Activated T-cell treated with anti-CD3 and anti-CD28 coated beads, Interleukin-2, amount 50 U/mL, for 48 hours (primary cell): ENCODE measurements around the gene SLC9A5.

Experiments used
- DNase-seq, 2 experiments: peaks; one replicate each; pipeline ENCODE4 v3.0.0-alpha.2; 2020

Gene SLC9A5

DNA sequence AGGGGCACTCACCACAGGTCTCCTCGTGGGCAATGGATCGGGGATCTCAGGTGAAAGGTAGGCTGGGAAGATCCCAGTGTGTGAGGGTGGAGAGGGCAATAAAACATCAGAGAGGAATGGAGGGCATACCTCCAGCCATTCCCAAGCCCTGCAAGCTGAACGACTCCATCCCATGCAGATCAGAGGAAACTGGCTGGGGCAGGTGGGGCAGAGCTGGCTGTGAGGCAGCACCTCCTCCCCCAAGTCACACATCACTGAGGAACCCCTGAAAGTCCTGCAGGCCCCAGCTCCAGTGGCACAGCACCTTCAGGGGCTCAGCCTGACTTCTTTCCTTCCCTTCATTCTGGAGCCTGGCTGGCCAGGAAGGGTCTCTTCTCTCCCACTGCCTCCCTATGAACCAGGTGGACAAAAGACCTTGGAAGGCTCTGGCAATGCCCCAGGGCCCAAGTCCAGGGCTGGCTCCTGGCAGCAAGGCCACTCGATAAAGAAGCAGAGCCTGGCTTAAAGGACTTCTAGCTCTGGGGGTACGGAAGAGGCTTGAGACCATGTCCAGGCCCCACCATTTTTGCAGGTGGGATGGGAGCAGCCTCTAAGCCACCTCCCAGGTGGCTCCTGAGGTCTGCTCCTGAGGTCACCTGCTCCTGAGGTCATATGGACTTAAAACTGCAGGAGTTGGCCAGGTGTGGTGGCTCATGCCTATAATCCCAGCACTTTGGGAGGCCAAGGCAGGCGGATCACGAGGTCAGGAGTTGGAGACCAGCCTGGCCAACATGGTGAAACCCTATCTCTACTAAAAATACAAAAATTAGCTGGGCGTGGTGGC lies 35.4 kb upstream of the SLC9A5 start:
- no peak for DNase-seq

- no peak for DNase-seq
These were observed 33.1 kb upstream of the SLC9A5 start for GRCh38 chr16:67215706-67216105.

DNA sequence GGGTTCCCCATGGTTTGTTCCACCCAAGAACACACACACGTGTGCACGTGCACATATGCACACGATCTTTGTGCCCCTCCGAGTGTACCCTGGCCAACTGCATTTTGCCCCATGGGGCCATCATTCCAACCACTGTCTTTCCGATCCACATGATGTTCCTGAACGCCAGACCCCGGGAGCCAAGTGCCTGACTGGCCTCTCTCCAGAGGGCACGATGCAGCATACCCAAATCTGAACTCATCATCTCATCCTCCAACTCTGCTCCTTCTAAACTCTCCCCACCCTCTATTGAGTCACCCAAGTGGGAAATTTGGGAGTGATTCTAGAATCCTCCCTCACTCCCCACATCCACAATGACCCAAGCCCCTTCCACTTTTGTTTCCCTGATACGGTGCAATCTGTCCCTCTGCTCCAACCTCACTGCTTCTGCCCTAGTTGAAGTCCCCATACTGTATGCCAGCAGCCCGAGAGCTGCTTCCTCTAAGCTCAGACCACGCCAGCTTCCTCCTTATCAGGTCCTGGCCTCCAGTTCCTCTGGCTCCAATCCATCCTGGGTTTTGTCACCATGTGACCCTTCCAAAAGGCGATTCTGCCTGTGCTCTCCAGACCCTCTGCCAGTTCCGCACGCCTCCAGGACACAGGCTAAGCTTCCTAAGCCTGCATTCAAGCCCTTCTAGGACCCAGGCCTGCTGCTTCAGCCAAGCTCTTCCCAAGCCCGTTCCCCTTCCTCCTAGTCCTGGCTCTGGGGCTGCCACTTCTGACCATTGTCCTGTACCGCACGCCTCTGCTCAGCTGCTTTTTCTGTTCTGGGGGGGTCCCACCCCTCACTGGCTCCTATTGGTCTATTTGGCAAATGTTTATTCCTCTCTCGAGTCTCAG lies 31.9 kb upstream of the SLC9A5 start:
- no peak for DNase-seq

GRCh38 chr16:67223992-67224391 lies 24.8 kb upstream of the SLC9A5 start:
- no peak for DNase-seq

DNA sequence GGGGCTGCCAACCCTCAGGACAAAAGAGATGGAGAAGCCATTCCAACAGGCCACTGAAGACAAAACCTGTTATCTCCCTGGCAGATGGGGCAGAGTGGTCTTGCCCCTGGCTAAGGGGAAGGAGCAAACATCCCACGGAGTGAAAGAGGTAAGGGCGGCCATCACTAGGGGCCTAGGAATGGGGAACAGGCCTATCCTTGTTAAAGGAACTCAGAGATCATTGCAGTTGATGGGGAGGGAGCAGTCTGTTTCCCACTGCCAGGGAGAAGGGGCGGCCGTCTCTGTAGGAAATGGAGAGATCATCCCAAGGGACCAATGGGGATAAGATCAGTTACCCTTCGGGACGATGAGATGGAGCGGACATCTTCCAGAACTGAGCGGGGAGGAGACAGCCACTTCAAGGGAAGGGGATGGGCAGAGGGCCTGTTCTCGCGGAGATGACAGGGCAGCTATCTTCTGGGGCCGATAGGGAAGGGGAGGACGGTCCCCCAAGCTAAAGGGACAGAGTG lies 22.4 kb upstream of the SLC9A5 start:
- DNase-seq, result no peak

DNA sequence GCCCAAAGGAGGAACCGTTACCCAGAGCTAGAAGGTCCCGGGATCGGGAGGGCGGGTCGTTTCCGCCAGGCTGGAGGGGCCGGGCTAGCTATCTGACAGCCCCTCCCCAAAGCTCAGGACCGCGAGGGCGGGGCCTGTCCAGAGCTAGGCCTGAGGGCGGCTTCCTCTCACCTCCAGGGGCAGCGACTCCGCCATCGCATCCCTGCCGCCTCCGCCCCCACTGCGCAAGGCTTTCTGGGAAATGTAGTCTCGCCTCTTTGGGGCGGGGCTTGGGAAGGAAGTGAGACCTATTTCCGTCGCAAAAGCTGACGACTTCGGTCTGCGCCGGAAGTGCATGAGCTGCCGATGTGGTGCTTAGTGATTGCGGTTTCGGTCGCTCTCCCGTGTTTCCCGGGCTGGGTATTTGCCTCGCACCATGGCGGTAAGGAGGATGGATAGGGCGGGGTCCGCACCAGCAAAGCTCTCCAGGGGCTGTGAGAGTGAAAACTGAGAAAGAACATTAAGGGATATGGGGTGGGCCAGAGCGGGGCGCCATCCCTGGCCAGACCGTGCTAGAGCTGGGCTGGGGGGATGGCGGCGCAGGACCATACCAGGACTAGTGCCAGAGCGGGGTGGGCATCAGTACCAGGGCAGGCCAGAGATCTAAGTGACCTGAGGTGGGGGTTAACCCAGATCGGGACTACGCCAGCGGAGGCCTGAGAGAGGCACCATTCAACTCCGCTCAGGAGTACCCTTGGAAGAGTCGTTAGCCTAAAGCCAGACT lies 21.8 kb upstream of the SLC9A5 start, which contains the start of gene TMEM208:
TMEM208 (plus strand) TSS at position 327 of the 763 bp plus-strand sequence; CDS start at position 416, 89 bp downstream.
- peak; percentile 99 to 100 for DNase-seq

GRCh38 chr16:67227567-67227921 lies 21.2 kb upstream of the SLC9A5 start:
- no peak for DNase-seq

GRCh38 chr16:67228034-67228785 lies 20.6 kb upstream of the SLC9A5 start:
- no peak for DNase-seq

- DNase-seq, result no peak
These were observed 19.9 kb upstream of the SLC9A5 start for GRCh38 chr16:67228905-67229304.

- no peak for DNase-seq
These were observed 18.6 kb upstream of the SLC9A5 start for GRCh38 chr16:67229906-67230808.

- DNase-seq, result no peak
These were observed 17.7 kb upstream of the SLC9A5 start for GRCh38 chr16:67230809-67231660.

DNA sequence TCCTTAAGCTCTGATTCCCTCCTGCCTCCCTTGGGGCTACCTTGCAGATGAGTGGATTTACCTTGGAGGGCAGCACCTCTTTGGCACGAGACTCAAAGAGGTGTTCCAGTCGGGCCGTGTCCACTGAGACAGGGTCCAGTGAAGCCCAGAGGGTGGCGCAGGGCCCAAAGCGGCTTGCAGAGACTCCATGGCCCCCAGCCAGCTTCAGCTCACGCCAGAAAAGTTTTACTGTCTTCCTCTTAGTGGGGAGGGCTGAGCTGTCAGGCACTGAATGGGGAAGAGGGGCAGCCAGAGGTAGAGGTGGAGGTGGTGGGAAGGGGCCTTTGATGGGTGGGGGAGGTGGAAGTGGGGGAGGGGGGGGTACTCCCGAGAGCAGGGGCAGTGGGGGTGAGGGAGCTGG lies 15.2 kb upstream of the SLC9A5 start:
- no peak for DNase-seq

- DNase-seq, result no peak
These were observed 14.6 kb upstream of the SLC9A5 start for GRCh38 chr16:67234180-67234597.

GRCh38 chr16:67235816-67236562 lies 12.8 kb upstream of the SLC9A5 start:
- no peak for DNase-seq

DNA sequence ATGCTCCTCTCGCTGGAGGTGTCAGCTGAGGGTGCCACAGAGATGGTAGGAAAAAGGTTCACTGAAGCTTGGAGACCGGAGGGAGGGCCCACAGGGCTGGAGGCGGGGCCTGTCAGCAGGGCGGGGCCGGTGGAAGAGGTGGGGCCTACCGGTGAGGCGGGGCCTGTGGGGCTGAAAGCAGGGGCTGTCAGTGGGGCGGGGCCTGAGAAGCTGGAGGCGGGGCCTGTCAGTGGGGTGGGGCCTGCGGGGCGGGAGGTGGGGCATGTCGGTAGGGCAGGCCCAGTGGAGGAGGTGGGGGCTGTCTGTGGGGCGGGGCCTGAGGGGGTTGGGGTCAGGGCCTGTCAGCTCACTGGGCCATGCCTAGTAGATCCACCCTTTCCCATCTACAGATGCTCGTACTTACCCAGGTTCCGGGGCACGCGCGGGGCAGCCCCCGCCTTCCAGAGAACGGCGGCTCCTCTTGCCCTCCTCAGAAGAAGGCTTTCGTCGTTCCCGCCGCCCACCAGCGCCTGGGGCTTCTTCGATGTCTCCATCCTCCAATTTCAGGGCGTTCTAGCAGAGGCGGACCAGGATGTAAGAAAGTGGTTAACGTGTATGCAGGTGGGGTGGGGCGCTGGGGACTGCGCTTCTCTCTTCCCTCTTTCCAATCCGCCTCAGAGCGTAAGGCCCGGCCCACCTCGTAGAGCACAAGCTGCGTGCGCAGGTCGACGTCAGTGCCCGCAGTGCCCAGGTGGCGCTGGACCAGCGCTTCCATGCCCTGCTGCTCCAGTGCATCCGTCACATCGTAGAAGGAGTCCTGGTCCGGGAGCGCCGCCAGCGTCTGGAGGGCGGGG lies 12.0 kb upstream of the SLC9A5 start:
- DNase-seq, result peak; percentile 94 to 95

- DNase-seq, result no peak
These were observed 11.1 kb upstream of the SLC9A5 start for GRCh38 chr16:67237396-67238277.

DNA sequence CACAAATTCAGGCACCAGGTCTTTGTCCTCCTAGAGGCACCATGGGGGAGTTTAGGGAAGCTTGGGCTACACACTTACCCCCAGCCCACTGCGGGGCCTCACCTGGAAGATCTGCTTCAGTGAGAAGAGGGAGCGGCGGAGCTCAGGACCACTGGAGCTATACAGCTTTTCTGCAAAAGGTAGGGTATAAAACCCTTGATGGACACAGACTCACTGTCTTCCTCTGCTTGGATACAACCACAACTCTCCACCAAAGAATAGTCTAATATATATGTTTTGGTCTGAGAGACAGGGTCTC lies 10.6 kb upstream of the SLC9A5 start:
- no peak for DNase-seq
